GM23338 (cell line): Measurements from ENCODE around the gene SLC29A1.
"Not testable (repeated sequence)": the region's sequence is repeated elsewhere in the genome, so short reads cannot be mapped to it uniquely, and the experiment has no call there.

Source experiments
- CREB1 ChIP-seq: fragments of 250-450 bp; sonication (Bioruptor Pico); IDR thresholded peaks from 2 replicates; pipeline ENCODE4 v1.5.0; 2020; ENCODE audit warnings: low read depth, mild to moderate bottlenecking, moderate library complexity
- EZH2 ChIP-seq: fragments of 200-600 bp; sonication (generic); IDR thresholded peaks from one replicate; pipeline ENCODE4 v1.8.0; 2017; ENCODE audit warnings: antibody characterized with exemption, mild to moderate bottlenecking, low read depth; ENCODE audit not compliant: unreplicated experiment
- POLR2AphosphoS5 ChIP-seq: IDR thresholded peaks from 2 replicates; pipeline ENCODE4 v1.6.1; 2016; ENCODE audit warnings: antibody characterized with exemption, low read depth
- STAT1 ChIP-seq: IDR thresholded peaks from one replicate; pipeline ENCODE4 v1.6.1; 2016; ENCODE audit warnings: antibody characterized with exemption; ENCODE audit not compliant: unreplicated experiment
- TF ChIP-seq, protein P1 (sequence below), 2 experiments: fragments of 200-600 bp in 1 of 2; sonication (generic) in 1 of 2; conservative IDR thresholded peaks; 2 replicates each; pipeline versions ENCODE4 v1.5.1 to v1.6.1; 2016 to 2017; ENCODE audit warnings: antibody characterized with exemption in 2 of 2, low read depth in 2 of 2, mild to moderate bottlenecking in 2 of 2, moderate library complexity in 1 of 2
- TF ChIP-seq, protein P2 (sequence below): IDR thresholded peaks from one replicate; pipeline ENCODE4 v1.6.1; 2018; ENCODE audit warnings: antibody characterized with exemption; ENCODE audit not compliant: unreplicated experiment

DNA sequence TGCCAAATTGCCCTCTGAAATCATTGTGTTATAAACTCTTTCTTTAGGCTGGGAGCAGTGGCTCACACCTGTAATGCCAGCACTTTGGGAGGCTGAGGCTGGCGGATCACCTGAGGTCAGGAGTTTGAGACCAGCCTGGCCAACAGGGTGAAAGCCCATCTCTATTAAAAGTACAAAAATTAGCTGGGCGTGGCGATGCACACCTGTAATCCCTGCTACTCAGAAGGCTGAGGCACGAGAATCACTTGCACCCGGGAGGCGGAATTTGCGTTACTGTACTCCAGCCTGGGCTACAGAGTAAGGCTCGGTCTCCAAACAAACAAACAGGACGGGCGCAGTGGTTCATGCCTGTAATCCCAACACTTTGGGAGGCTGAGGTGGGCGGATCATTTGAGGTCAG is 27.0 kb upstream of the SLC29A1 start:
- TF ChIP-seq, protein P1, sequence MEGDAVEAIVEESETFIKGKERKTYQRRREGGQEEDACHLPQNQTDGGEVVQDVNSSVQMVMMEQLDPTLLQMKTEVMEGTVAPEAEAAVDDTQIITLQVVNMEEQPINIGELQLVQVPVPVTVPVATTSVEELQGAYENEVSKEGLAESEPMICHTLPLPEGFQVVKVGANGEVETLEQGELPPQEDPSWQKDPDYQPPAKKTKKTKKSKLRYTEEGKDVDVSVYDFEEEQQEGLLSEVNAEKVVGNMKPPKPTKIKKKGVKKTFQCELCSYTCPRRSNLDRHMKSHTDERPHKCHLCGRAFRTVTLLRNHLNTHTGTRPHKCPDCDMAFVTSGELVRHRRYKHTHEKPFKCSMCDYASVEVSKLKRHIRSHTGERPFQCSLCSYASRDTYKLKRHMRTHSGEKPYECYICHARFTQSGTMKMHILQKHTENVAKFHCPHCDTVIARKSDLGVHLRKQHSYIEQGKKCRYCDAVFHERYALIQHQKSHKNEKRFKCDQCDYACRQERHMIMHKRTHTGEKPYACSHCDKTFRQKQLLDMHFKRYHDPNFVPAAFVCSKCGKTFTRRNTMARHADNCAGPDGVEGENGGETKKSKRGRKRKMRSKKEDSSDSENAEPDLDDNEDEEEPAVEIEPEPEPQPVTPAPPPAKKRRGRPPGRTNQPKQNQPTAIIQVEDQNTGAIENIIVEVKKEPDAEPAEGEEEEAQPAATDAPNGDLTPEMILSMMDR (conservative IDR thresholded peaks at IDR 0.05; ENCODE audit: low read depth in 2 of 2), result not testable (repeated sequence)
- TF ChIP-seq STAT1; POLR2AphosphoS5; CREB1 (CRISPR knock-in tag); EZH2: not testable (repeated sequence)
- TF ChIP-seq, protein P2, sequence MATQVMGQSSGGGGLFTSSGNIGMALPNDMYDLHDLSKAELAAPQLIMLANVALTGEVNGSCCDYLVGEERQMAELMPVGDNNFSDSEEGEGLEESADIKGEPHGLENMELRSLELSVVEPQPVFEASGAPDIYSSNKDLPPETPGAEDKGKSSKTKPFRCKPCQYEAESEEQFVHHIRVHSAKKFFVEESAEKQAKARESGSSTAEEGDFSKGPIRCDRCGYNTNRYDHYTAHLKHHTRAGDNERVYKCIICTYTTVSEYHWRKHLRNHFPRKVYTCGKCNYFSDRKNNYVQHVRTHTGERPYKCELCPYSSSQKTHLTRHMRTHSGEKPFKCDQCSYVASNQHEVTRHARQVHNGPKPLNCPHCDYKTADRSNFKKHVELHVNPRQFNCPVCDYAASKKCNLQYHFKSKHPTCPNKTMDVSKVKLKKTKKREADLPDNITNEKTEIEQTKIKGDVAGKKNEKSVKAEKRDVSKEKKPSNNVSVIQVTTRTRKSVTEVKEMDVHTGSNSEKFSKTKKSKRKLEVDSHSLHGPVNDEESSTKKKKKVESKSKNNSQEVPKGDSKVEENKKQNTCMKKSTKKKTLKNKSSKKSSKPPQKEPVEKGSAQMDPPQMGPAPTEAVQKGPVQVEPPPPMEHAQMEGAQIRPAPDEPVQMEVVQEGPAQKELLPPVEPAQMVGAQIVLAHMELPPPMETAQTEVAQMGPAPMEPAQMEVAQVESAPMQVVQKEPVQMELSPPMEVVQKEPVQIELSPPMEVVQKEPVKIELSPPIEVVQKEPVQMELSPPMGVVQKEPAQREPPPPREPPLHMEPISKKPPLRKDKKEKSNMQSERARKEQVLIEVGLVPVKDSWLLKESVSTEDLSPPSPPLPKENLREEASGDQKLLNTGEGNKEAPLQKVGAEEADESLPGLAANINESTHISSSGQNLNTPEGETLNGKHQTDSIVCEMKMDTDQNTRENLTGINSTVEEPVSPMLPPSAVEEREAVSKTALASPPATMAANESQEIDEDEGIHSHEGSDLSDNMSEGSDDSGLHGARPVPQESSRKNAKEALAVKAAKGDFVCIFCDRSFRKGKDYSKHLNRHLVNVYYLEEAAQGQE, result not testable (repeated sequence)
